HepG2 (cell line): ENCODE measurements around the gene CISD2. TPM values are rescaled to one million over a fixed set of nuclear protein-coding genes. Genes with fewer than 3 reads are reported as not detected.

Experiments
- FOXK2 ChIP-seq: fragments of 450-650 bp; IDR thresholded peaks from 2 replicates; pipeline ENCODE4 v1.6.1; 2016
- FOXP1 ChIP-seq, 2 experiments: fragments of 450-650 bp in 1 of 2; IDR thresholded peaks; 2 replicates each; pipeline ENCODE4 v1.6.1; 2017 to 2018; ENCODE audit warnings: antibody characterized with exemption in 1 of 2
- GABPB1 ChIP-seq: IDR thresholded peaks from 2 replicates; pipeline ENCODE4 v1.6.1; 2016; ENCODE audit warnings: mild to moderate bottlenecking, missing genetic modification reagents, moderate library complexity, missing compliant biosample characterization
- HDAC2 ChIP-seq: sonication (generic); formaldehyde crosslinking; IDR thresholded peaks from 2 replicates; pipeline ENCODE4 v1.4.0; 2020; ENCODE audit warnings: missing genetic modification reagents
- HMGXB3 ChIP-seq: sonication (generic); formaldehyde crosslinking; IDR thresholded peaks from 2 replicates; pipeline ENCODE4 v1.4.0; 2020; ENCODE audit warnings: missing genetic modification reagents, borderline replicate concordance
- IRX3 ChIP-seq: sonication (generic); formaldehyde crosslinking; IDR thresholded peaks from 2 replicates; pipeline ENCODE4 v1.8.1; 2023; ENCODE audit warnings: mild to moderate bottlenecking, low read depth, missing genetic modification reagents, borderline replicate concordance
- NR2F1 ChIP-seq, 2 experiments: fragments of 450-650 bp in 1 of 2; formaldehyde crosslinking in 1 of 2; IDR thresholded peaks; 2 replicates each; pipeline versions ENCODE4 v1.5.0 to v1.6.1; 2016 to 2020; ENCODE audit warnings: mild to moderate bottlenecking in 1 of 2, missing compliant biosample characterization in 1 of 2, missing genetic modification reagents in 1 of 2, moderate library complexity in 1 of 2
- RBFOX2 ChIP-seq: fragments of 200-400 bp; formaldehyde crosslinking; IDR thresholded peaks from 2 replicates; pipeline ENCODE4 v1.6.1; 2017; ENCODE audit warnings: low read depth, mild to moderate bottlenecking, low read length
- SATB2 ChIP-seq: sonication (generic); formaldehyde crosslinking; IDR thresholded peaks from 2 replicates; pipeline ENCODE4 v1.5.0; 2020; ENCODE audit warnings: missing genetic modification reagents
- TGIF2 ChIP-seq: IDR thresholded peaks from 2 replicates; pipeline ENCODE4 v1.6.1; 2016; ENCODE audit warnings: control low read depth, missing compliant biosample characterization
- ZBTB40 ChIP-seq, 2 experiments: fragments of 450-650 bp in 1 of 2; sonication (generic) in 1 of 2; formaldehyde crosslinking in 1 of 2; IDR thresholded peaks; 2 replicates each; pipeline versions ENCODE4 v1.6.1 to v1.8.0; 2016 to 2022; ENCODE audit warnings: antibody characterized with exemption in 1 of 2, mild to moderate bottlenecking in 1 of 2, missing genetic modification reagents in 1 of 2
- polyA plus RNA-seq, 8 experiments: library from polyadenylated mRNA; depleted of rRNA in 3 of 8; stranded (reverse) in 7 of 8; unstranded in 1 of 8; fragments of >200 nt; fragmentation: Illumina TruSeq in 4 of 8; extraction: Trizol in 4 of 8; gene quantifications; 2 replicates each; pipeline versions ENCODE4 v1.2.1 to v1.2.3, GENCODE V29; 2011 to 2016; ENCODE audit warnings: low read depth in 4 of 8, missing spikeins in 1 of 8, mixed read lengths in 1 of 8; ENCODE audit not compliant: insufficient read depth in 1 of 8
- total RNA-seq, 5 experiments: library from RNA; depleted of rRNA; stranded (reverse); fragments of >200 nt; fragmentation: Illumina TruSeq; extraction: Trizol; gene quantifications; 2 replicates each; pipeline ENCODE4 v1.2.3, GENCODE V29; 2016; ENCODE audit warnings: low read depth in 1 of 5

CISD2 gene
- total and polyA plus RNA-seq, 2 of the 13 experiments (the other 11 are each of a cell fraction or from before 2014, with no cell fraction given): 24.5 to 37.7 TPM

GRCh38 chr4:102825261-102826091 lies 43.3 kb upstream of the CISD2 start (continued):
- TF ChIP-seq ZBTB40 (IDR thresholded peaks at IDR 0.05) (peak; percentile 25; the same call in 1 of the 2 replicates), ZBTB40 (CRISPR knock-in tag; IDR thresholded peaks at IDR 0.05) (no peak), HDAC2 (no peak), HMGXB3 (CRISPR knock-in tag) (no peak), FOXK2 (peak; percentile 36; the same call in 1 of the 2 replicates), FOXP1 (IDR thresholded peaks at IDR 0.05) (peak; percentile 56), FOXP1 (CRISPR knock-in tag; IDR thresholded peaks at IDR 0.05) (peak; percentile 63), SATB2 (no peak), TGIF2 (no peak), NR2F1 (CRISPR knock-in tag; IDR thresholded peaks at IDR 0.05) (no peak), GABPB1 (peak; percentile 39; the same call in 1 of the 2 replicates), IRX3 (no peak), RBFOX2 (peak; percentile 51; the same call in 1 of the 2 replicates)
